BJ (cell line): ENCODE results near the gene FAM167B. TPM values are rescaled to one million over a fixed set of nuclear protein-coding genes. Genes with fewer than 3 reads are reported as not detected.

Experiments
- CTCF ChIA-PET: fragments of 350-600 bp; formaldehyde crosslinking; extraction: SDS; loops from one replicate; lab custom pipeline; 2021; ENCODE audit warnings: antibody characterized with exemption, inconsistent platforms; lab: Yijun Ruan, JAX
- POLR2A ChIA-PET: fragments of 300-600 bp; sonication (Branson Sonifier 250); formaldehyde crosslinking; extraction: SDS; loops from one replicate; lab custom pipeline; 2021; ENCODE audit warnings: antibody characterized with exemption; lab: Charles Lee
- DNase-seq: peaks from one replicate; pipeline ENCODE4 v3.0.0-alpha.2; 2011; ENCODE audit warnings: low read depth
- H3K27me3 ChIP-seq: 2 replicates; pipeline ENCODE4 v1.6.0; 2011; ENCODE audit warnings: low read length; ENCODE audit not compliant: control insufficient read depth, insufficient read depth
- H3K36me3 ChIP-seq: 2 replicates; pipeline ENCODE4 v1.5.1; 2011; ENCODE audit warnings: low read length; ENCODE audit not compliant: control insufficient read depth, insufficient read depth
- H3K4me3 ChIP-seq: 2 replicates; pipeline ENCODE4 v1.5.1; 2011; ENCODE audit warnings: low read depth, mild to moderate bottlenecking, control low read depth, low read length
- polyA plus RNA-seq: library from polyadenylated mRNA; depleted of rRNA; stranded (reverse); fragments of >200 nt; gene quantifications from 2 replicates; pipeline ENCODE4 v1.2.3, GENCODE V29; 2011
- TF ChIP-seq, protein P1 (sequence below): IDR thresholded peaks from 2 replicates; pipeline ENCODE4 v1.5.1; 2011; ENCODE audit warnings: low read depth, mild to moderate bottlenecking, control low read depth, inconsistent platforms, low read length, moderate library complexity; ENCODE audit not compliant: insufficient read depth

The FAM167B gene
- polyA plus RNA-seq, 1 experiment: 3.5 TPM

DNA sequence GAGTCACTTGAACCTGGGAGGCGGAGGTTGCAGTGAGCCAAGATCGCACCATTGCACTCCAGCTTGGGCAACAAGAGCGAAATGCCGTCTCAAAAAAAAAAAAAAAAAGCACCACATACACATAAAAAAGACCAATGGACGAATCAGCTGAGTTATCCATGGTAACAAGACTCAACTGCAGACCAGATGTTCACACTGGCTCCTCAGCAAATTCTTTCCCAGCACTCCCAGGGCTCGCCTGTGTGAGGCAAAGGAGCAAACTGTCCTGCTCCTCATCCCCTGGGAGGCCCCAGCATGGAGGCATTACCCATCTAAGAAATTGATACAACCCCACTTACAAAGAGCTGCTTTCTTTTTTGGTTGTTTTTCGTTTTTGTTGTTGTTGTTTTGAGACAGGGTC, 28.0 kb upstream of the FAM167B start:
- peaks cover 19% of the 10 kb centered on the region for H3K36me3 ChIP-seq

DNA sequence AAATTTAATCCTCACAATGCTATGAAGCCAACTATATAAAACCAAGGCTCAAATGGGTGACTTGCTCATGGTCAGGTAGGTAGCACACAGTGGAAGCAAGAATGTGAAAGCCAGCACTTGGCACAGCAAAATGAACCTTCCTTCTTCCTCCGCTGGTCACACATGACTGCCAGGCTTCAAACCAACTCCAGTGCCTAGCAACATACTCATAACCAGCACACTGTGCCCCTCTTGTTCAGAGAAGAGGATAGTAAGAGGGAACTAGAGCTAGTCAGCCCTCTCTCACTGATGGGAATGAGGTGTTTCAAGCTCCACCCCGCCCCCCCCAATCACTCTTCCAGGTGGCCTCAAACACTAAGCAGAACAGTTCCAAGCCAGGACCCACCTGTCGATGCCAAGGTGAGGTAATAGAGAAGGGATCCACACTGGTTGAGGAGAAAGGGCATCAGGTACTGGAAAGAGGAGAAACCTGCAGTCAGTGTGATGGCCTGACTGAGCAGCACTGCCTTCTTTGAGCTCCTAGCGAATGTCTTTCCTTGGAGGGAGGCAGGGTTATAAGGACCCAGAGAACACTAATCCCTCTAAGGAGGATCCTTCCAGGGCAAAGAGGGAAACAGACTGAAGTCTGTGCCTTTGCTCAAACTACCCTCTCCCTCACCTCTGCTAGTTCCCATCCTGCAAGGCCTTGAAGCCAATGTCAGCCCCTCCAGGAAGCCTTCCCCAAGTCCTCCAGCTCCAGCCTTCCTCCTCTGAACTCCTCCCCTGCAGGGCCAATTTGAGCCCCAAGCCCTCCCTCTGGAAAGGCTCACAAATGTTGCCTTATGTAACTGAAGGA, 26.1 kb upstream of the FAM167B start:
- no peaks in the 10 kb centered on the region for H3K27me3 ChIP-seq
- POLR2A ChIA-PET: no interaction called here
- no peak for DNase-seq
- peaks cover 16% of the 10 kb centered on the region for H3K36me3 ChIP-seq
- peak overlapping the region; percentile 67 for H3K4me3 ChIP-seq
- TF ChIP-seq, protein P1, sequence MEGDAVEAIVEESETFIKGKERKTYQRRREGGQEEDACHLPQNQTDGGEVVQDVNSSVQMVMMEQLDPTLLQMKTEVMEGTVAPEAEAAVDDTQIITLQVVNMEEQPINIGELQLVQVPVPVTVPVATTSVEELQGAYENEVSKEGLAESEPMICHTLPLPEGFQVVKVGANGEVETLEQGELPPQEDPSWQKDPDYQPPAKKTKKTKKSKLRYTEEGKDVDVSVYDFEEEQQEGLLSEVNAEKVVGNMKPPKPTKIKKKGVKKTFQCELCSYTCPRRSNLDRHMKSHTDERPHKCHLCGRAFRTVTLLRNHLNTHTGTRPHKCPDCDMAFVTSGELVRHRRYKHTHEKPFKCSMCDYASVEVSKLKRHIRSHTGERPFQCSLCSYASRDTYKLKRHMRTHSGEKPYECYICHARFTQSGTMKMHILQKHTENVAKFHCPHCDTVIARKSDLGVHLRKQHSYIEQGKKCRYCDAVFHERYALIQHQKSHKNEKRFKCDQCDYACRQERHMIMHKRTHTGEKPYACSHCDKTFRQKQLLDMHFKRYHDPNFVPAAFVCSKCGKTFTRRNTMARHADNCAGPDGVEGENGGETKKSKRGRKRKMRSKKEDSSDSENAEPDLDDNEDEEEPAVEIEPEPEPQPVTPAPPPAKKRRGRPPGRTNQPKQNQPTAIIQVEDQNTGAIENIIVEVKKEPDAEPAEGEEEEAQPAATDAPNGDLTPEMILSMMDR: no peak
- CTCF ChIA-PET: interaction anchor here (0.8 to 1.2 kb wide), 2 partner anchors 28 to 131 kb away, joined by 3 read pairs; no protein-coding TSS in a partner anchor

More for the DNA sequence above, 28.0 kb upstream of the FAM167B start:
- CTCF ChIA-PET: interaction anchor here (1.2 to 1.8 kb wide), 2 partner anchors 29 to 181 kb away, joined by 5 read pairs; no protein-coding TSS in a partner anchor
- Histone ChIP-seq H3K27me3 (no peaks in the 10 kb centered on the region), H3K4me3 (no peak overlapping the region)
- TF ChIP-seq, protein P1: no peak
- DNase-seq: peak; percentile 54
- POLR2A ChIA-PET: interaction anchor here (0.7 kb wide), 1 partner anchor 23 kb away, joined by 7 read pairs; no protein-coding TSS in a partner anchor

DNA sequence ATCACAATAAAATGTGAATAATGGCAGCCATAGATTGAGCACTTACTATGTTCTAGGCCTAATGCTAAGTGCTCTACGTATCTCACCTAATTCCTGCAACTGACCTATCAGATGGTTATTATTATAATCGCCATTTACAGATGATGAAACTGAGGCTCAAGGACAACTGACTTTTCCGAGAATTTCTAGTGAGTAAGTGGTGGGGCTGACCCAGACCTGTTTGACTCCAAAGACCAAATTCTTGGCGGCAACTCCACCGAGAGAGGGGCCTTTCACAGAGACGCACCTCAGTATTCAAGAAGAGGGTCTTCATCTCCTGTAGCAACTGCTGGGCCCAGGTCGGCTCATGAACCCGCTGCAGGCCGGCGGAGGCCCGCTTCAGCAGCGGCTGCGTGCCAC, 25.4 kb upstream of the FAM167B start:
- Histone ChIP-seq H3K4me3 (peak overlapping the region; percentile 67), H3K27me3 (no peaks in the 10 kb centered on the region), H3K36me3 (peaks cover 15% of the 10 kb centered on the region)
- ChIA-PET CTCF (interaction anchor here (1.2 kb wide), 1 partner anchor 27 kb away, joined by 3 read pairs; no protein-coding TSS in a partner anchor), POLR2A (no interaction called here)
- TF ChIP-seq, protein P1: no peak
- DNase-seq: no peak

DNA sequence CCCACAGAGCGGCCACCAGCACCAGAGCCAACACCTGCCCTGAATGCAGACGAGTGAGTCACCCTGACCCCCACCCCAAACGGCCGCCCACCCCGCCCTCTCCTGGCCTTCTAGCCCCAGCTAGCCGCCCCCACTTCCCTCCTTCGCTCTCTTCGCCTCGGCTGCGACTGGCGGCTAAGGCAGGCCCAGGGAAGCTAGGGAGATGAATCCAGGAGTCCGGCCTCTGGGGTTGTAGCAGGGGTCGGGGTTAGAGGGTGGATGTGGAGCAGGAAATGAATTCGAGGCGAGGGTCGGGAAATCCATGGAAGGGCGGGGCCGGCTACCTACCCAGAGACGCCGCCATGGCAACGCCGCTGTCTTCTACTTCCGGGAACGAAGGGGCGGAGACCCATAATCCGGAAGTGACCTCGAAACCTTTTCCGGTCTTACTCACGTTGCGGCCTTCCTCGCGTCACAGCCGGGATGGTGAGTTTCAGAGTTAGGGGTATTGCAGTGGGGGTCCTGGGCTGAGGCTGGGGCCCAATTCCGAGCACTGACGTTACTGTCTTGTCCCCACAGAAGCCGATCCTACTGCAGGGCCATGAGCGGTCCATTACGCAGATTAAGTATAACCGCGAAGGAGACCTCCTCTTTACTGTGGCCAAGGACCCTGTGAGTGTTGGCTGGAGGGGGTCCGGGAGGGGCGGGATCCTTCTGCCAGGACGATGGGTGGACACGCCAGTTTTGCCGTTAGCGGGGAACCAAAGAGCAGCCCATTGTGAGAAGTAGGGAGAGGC, 24.9 kb upstream of the FAM167B start, which contains the start of the genes EIF3I and TMEM234:
Gene EIF3I, plus strand, starts transcription at position 428 of the 776 bp plus-strand sequence. Its CDS starts 35 bp downstream, at position 463.
Gene TMEM234, minus strand, starts transcription at position 374 of the 776 bp plus-strand sequence. Its CDS starts 31 bp downstream, at position 343.
- H3K27me3 ChIP-seq: no peaks in the 10 kb centered on the region
- ChIA-PET POLR2A (no interaction called here), CTCF (interaction anchor here (1.2 kb wide), 1 partner anchor 26 kb away, joined by 3 read pairs; no protein-coding TSS in a partner anchor)
- TF ChIP-seq, protein P1: no peak
- H3K4me3 ChIP-seq: peak within 1 kb of the TSS; percentile 67
- peaks cover 13% of the 10 kb centered on the region for H3K36me3 ChIP-seq
- DNase-seq: peak; percentile 48
